ENCODE data around the gene DAPP1. TPM values are rescaled to one million over a fixed set of nuclear protein-coding genes. Genes with fewer than 3 reads are reported as not detected.

The DAPP1 gene
- polyA plus RNA-seq, 2 of the 4 experiments (the other 2 are of a cell fraction) = 0.03 TPM; not detected in 1

DNA sequence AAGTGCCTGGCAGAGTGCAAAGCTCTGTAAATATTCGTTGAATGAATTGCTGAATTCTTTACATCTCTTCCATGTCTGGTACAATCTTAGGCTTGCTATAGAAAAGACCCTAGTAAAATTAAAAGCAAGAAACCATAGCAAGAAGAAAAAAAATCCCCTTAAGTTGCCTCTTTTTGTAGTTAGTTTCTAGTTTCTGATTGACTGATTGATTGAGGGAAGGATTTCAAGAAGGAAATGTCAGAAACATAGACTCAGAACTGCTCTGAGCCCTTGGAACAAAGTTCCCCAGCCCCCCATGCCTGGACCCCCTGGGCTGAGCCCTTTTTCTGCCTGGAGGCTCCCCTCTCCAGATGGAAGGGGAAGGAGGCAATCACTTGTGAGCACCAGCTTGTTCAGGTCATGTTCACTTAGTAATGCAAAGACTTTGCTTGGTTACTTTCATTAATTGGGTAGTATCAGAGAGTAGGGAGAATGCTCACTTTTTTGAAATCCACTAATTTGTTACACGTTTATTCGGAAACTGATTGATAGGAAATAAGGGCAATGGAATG is 35.6 kb downstream of the DAPP1 start:
- Histone ChIP-seq H3K4me3 (no peak overlapping the region), H3K27ac (no peak overlapping the region), H3K9me3 (no peaks in the 10 kb centered on the region), H3K4me2 (no peak overlapping the region), H3K4me1 (no peaks in the 10 kb centered on the region)
- FAIRE-seq = no peak
- POLR2A ChIA-PET = no interaction called here
- WGBS (ENCODE audit: missing lambda C conversion rate) = 56% methylated on average over 3 of the region's 3 CpGs
- no peak for ATAC-seq
- no peak for TF ChIP-seq EHMT2 (IDR thresholded peaks at IDR 0.05; ENCODE audit: low read depth)
- TF ChIP-seq, protein P1, sequence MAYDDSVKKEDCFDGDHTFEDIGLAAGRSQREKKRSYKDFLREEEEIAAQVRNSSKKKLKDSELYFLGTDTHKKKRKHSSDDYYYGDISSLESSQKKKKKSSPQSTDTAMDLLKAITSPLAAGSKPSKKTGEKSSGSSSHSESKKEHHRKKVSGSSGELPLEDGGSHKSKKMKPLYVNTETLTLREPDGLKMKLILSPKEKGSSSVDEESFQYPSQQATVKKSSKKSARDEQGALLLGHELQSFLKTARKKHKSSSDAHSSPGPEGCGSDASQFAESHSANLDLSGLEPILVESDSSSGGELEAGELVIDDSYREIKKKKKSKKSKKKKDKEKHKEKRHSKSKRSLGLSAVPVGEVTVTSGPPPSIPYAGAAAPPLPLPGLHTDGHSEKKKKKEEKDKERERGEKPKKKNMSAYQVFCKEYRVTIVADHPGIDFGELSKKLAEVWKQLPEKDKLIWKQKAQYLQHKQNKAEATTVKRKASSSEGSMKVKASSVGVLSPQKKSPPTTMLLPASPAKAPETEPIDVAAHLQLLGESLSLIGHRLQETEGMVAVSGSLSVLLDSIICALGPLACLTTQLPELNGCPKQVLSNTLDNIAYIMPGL (CRISPR knock-in tag; IDR thresholded peaks at IDR 0.05; ENCODE audit: borderline replicate concordance) = no peak
- TF ChIP-seq JUNB (IDR thresholded peaks at IDR 0.05) = no peak
- CTCF ChIA-PET = no interaction called here
- DNase-seq (ENCODE audit: low read depth in 1 of 2, low spot score in 1 of 2) = no peak

GRCh38 chr4:99853190-99853589 is 36.6 kb downstream of the DAPP1 start:
- Histone ChIP-seq H3K4me2 (no peak overlapping the region), H3K4me1 (no peaks in the 10 kb centered on the region), H3K9me3 (no peaks in the 10 kb centered on the region), H3K27ac (no peak overlapping the region), H3K4me3 (no peak overlapping the region)
- ChIA-PET POLR2A (no interaction called here), CTCF (no interaction called here)
- FAIRE-seq = no peak
- no peak for ATAC-seq
- no peak for DNase-seq (ENCODE audit: low read depth in 1 of 2, low spot score in 1 of 2)
- 45% methylated on average over 3 of the region's 3 CpGs for WGBS (ENCODE audit: missing lambda C conversion rate)
- TF ChIP-seq MAZ (IDR thresholded peaks at IDR 0.05; ENCODE audit: borderline replicate concordance, low read depth, low read length) = no peak

GRCh38 chr4:99853999-99854398 is 37.4 kb downstream of the DAPP1 start:
- TF ChIP-seq TFCP2L1 (CRISPR knock-in tag; IDR thresholded peaks at IDR 0.05) = no peak
- no peak for TF ChIP-seq HDAC2 (IDR thresholded peaks at IDR 0.05)
- no peak for TF ChIP-seq TP53 (CRISPR knock-in tag; IDR thresholded peaks at IDR 0.05)
- no peak for TF ChIP-seq FOXS1 (CRISPR knock-in tag; IDR thresholded peaks at IDR 0.05)
- no peak for TF ChIP-seq HOXB13 (CRISPR knock-in tag; IDR thresholded peaks at IDR 0.05; ENCODE audit: low read depth)
- no peak for TF ChIP-seq CEBPB (IDR thresholded peaks at IDR 0.05)
- TF ChIP-seq MYC (IDR thresholded peaks at IDR 0.05; ENCODE audit: borderline replicate concordance, low read length) = no peak
- no peak for TF ChIP-seq ZNF302 (CRISPR knock-in tag; IDR thresholded peaks at IDR 0.05)
- TF ChIP-seq KDM5A (IDR thresholded peaks at IDR 0.05) = no peak
- TF ChIP-seq CHD4 (IDR thresholded peaks at IDR 0.05; ENCODE audit: borderline replicate concordance) = no peak
- TF ChIP-seq, protein P2, sequence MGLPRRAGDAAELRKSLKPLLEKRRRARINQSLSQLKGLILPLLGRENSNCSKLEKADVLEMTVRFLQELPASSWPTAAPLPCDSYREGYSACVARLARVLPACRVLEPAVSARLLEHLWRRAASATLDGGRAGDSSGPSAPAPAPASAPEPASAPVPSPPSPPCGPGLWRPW (IDR thresholded peaks at IDR 0.05) = no peak
- TF ChIP-seq EP300 (IDR thresholded peaks at IDR 0.05) = no peak
- TF ChIP-seq PBX3 (IDR thresholded peaks at IDR 0.05) = no peak
- no peak for TF ChIP-seq EHF (CRISPR knock-in tag; IDR thresholded peaks at IDR 0.05)
- TF ChIP-seq MAZ (IDR thresholded peaks at IDR 0.05; ENCODE audit: borderline replicate concordance, low read depth, low read length) = no peak
- no peak overlapping the region for H3K4me2 ChIP-seq
- ATAC-seq = no peak
- H3K4me3 ChIP-seq = no peak overlapping the region
- no peak overlapping the region for H3K27ac ChIP-seq
- DNase-seq (ENCODE audit: low read depth in 1 of 2, low spot score in 1 of 2) = no peak
- no peaks in the 10 kb centered on the region for H3K9me3 ChIP-seq
- ChIA-PET POLR2A (no interaction called here), CTCF (no interaction called here)
- no peak for FAIRE-seq
- 0% methylated on average over 1 of the region's 1 CpG for WGBS (ENCODE audit: missing lambda C conversion rate)
- no peaks in the 10 kb centered on the region for H3K4me1 ChIP-seq

- WGBS (ENCODE audit: missing lambda C conversion rate) = 52% methylated on average over 1 of the region's 1 CpG
- TF ChIP-seq KDM1A (IDR thresholded peaks at IDR 0.05; ENCODE audit: low read depth) = no peak
- TF ChIP-seq HOXA7 (CRISPR knock-in tag; IDR thresholded peaks at IDR 0.05) = no peak
- TF ChIP-seq RARB (CRISPR knock-in tag; IDR thresholded peaks at IDR 0.05) = no peak
- TF ChIP-seq, protein P3, sequence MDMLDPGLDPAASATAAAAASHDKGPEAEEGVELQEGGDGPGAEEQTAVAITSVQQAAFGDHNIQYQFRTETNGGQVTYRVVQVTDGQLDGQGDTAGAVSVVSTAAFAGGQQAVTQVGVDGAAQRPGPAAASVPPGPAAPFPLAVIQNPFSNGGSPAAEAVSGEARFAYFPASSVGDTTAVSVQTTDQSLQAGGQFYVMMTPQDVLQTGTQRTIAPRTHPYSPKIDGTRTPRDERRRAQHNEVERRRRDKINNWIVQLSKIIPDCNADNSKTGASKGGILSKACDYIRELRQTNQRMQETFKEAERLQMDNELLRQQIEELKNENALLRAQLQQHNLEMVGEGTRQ (IDR thresholded peaks at IDR 0.05) = no peak
- no peak for TF ChIP-seq PBX3 (IDR thresholded peaks at IDR 0.05)
- TF ChIP-seq NR3C1 (IDR thresholded peaks at IDR 0.05) = no peak
- no peak for TF ChIP-seq HDAC2 (IDR thresholded peaks at IDR 0.05)
- TF ChIP-seq, protein P4, sequence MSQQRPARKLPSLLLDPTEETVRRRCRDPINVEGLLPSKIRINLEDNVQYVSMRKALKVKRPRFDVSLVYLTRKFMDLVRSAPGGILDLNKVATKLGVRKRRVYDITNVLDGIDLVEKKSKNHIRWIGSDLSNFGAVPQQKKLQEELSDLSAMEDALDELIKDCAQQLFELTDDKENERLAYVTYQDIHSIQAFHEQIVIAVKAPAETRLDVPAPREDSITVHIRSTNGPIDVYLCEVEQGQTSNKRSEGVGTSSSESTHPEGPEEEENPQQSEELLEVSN (IDR thresholded peaks at IDR 0.05; ENCODE audit: borderline replicate concordance, low read depth) = no peak
- no peak for TF ChIP-seq RCOR1 (IDR thresholded peaks at IDR 0.05; ENCODE audit: low read depth, low read length)
- TF ChIP-seq, protein P2 (IDR thresholded peaks at IDR 0.05) = no peak
- no peak for TF ChIP-seq POLR2AphosphoS2 (conservative IDR thresholded peaks at IDR 0.05; ENCODE audit: low read length)
Observed at GRCh38 chr4:99855678-99856077, 39.1 kb downstream of the DAPP1 start.

More at GRCh38 chr4:99855678-99856077, 39.1 kb downstream of the DAPP1 start:
- ATAC-seq (no peak), FAIRE-seq (no peak), DNase-seq (ENCODE audit: low read depth in 1 of 2, low spot score in 1 of 2) (no peak)
- no peaks in the 10 kb centered on the region for H3K9me3 ChIP-seq
- H3K4me1 ChIP-seq = no peaks in the 10 kb centered on the region
- H3K4me2 ChIP-seq = no peak overlapping the region
- ChIA-PET CTCF (no interaction called here), POLR2A (no interaction called here)
- H3K27ac ChIP-seq = no peak overlapping the region
- H3K4me3 ChIP-seq = no peak overlapping the region

All from A549 (cell line).